Measurements from ENCODE around the gene C1orf21.

The C1orf21 gene

DNA sequence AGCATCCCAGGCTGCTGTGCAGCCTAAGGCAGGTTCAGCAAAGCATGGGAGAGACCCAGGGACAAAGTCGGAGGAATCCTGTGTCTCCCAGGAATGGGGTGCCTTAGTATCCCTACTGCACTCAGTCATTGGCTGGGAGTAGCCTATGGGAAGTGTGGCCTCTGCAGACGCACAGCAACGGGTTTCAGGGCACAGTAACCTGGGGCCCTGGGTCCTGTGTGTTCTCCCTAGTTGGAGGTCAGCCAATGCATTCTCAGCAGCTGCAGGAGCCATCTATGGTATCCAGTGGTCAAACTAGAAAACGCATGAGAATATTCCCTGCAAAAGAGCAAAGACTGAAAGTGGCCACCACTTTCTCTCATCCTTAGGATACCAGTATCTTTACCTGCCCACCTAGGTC, 13.7 kb upstream of the C1orf21 start:
- Histone ChIP-seq H3K9me3 (ENCODE audit: insufficient read depth, low read depth, low read length) (no peaks in the 10 kb centered on the region), H4K91ac (ENCODE audit: low read depth, low read length) (no peak overlapping the region), H3K4me3 (ENCODE audit: low read depth, low read length) (no peak overlapping the region), H4K8ac (ENCODE audit: low read depth, low read length) (no peak overlapping the region), H3K14ac (ENCODE audit: low read length) (no peak overlapping the region), H3K27me3 (ENCODE audit: insufficient read depth, low read length) (no peaks in the 10 kb centered on the region), H2AFZ (ENCODE audit: insufficient read depth, low read length, poor library complexity) (no peak overlapping the region), H3K18ac (ENCODE audit: low read length) (no peak overlapping the region), H3K36me3 (ENCODE audit: control insufficient read depth in 1 of 2, insufficient read depth in 2 of 2, low read length in 2 of 2) (no peaks in the 10 kb centered on the region), H3K4me1 (ENCODE audit: control insufficient read depth in 1 of 2, insufficient read depth in 2 of 2, low read length in 2 of 2) (peaks cover 0 to 2% of the 10 kb centered on the region in 2 experiments), H3K79me1 (ENCODE audit: low read length) (no peaks in the 10 kb centered on the region), H2BK120ac (ENCODE audit: insufficient read depth, low read length, poor library complexity) (no peak overlapping the region), H4K12ac (ENCODE audit: low read depth, low read length) (no peak overlapping the region), H3K23ac (ENCODE audit: low read length) (no peak overlapping the region), H3K27ac (ENCODE audit: low read depth, low read length) (no peak overlapping the region), H2BK12ac (ENCODE audit: low read length) (no peak overlapping the region), H3K4me2 (ENCODE audit: low read length) (no peak overlapping the region), H2BK5ac (ENCODE audit: low read depth, low read length, poor library complexity) (no peak overlapping the region), H3K4ac (ENCODE audit: low read depth, low read length) (no peak overlapping the region), H3K79me2 (ENCODE audit: control insufficient read depth, insufficient read depth, low read length, poor library complexity) (no peaks in the 10 kb centered on the region), H2AK5ac (ENCODE audit: low read length) (no peak overlapping the region), H3K9ac (ENCODE audit: low read length) (no peak overlapping the region)
- WGBS (ENCODE audit: extremely low coverage, insufficient coverage, insufficient read length) = no CpG with 5 or more reads among the region's 4 CpGs
- DNase-seq = no peak

GRCh38 chr1:184376369-184376768, 10.5 kb upstream of the C1orf21 start:
- H2BK120ac ChIP-seq (ENCODE audit: insufficient read depth, low read length, poor library complexity) = no peak overlapping the region
- no peaks in the 10 kb centered on the region for H3K4me1 ChIP-seq (ENCODE audit: control insufficient read depth in 1 of 2, insufficient read depth in 2 of 2, low read length in 2 of 2)
- no peak overlapping the region for H2BK5ac ChIP-seq (ENCODE audit: low read depth, low read length, poor library complexity)
- H3K27me3 ChIP-seq (ENCODE audit: insufficient read depth, low read length) = no peaks in the 10 kb centered on the region
- H3K79me2 ChIP-seq (ENCODE audit: control insufficient read depth, insufficient read depth, low read length, poor library complexity) = no peaks in the 10 kb centered on the region
- H3K18ac ChIP-seq (ENCODE audit: low read length) = no peak overlapping the region
- H3K36me3 ChIP-seq (ENCODE audit: control insufficient read depth in 1 of 2, insufficient read depth in 2 of 2, low read length in 2 of 2) = no peaks in the 10 kb centered on the region
- H3K23ac ChIP-seq (ENCODE audit: low read length) = no peak overlapping the region
- H3K4me2 ChIP-seq (ENCODE audit: low read length) = no peak overlapping the region
- H2AFZ ChIP-seq (ENCODE audit: insufficient read depth, low read length, poor library complexity) = no peak overlapping the region
- H2BK12ac ChIP-seq (ENCODE audit: low read length) = no peak overlapping the region
- H3K4me3 ChIP-seq (ENCODE audit: low read depth, low read length) = no peak overlapping the region
- H4K12ac ChIP-seq (ENCODE audit: low read depth, low read length) = no peak overlapping the region
- no CpG with 5 or more reads among the region's 5 CpGs for WGBS (ENCODE audit: extremely low coverage, insufficient coverage, insufficient read length)
- no peak overlapping the region for H3K27ac ChIP-seq (ENCODE audit: low read depth, low read length)
- no peak overlapping the region for H3K9ac ChIP-seq (ENCODE audit: low read length)
- DNase-seq = no peak
- no peak overlapping the region for H2AK5ac ChIP-seq (ENCODE audit: low read length)
- no peaks in the 10 kb centered on the region for H3K79me1 ChIP-seq (ENCODE audit: low read length)
- no peak overlapping the region for H3K14ac ChIP-seq (ENCODE audit: low read length)
- no peak overlapping the region for H4K91ac ChIP-seq (ENCODE audit: low read depth, low read length)
- H3K9me3 ChIP-seq (ENCODE audit: insufficient read depth, low read depth, low read length) = no peaks in the 10 kb centered on the region
- no peak overlapping the region for H4K8ac ChIP-seq (ENCODE audit: low read depth, low read length)
- H3K4ac ChIP-seq (ENCODE audit: low read depth, low read length) = no peak overlapping the region

GRCh38 chr1:184379111-184379752, 7.6 kb upstream of the C1orf21 start:
- Histone ChIP-seq H3K4me3 (ENCODE audit: low read depth, low read length) (no peak overlapping the region), H3K4me1 (ENCODE audit: control insufficient read depth in 1 of 2, insufficient read depth in 2 of 2, low read length in 2 of 2) (no peaks in the 10 kb centered on the region), H2AFZ (ENCODE audit: insufficient read depth, low read length, poor library complexity) (no peak overlapping the region), H2BK12ac (ENCODE audit: low read length) (no peak overlapping the region), H3K4me2 (ENCODE audit: low read length) (no peak overlapping the region), H3K79me1 (ENCODE audit: low read length) (no peaks in the 10 kb centered on the region), H3K18ac (ENCODE audit: low read length) (no peak overlapping the region), H3K79me2 (ENCODE audit: control insufficient read depth, insufficient read depth, low read length, poor library complexity) (no peaks in the 10 kb centered on the region), H3K23ac (ENCODE audit: low read length) (no peak overlapping the region), H2BK5ac (ENCODE audit: low read depth, low read length, poor library complexity) (no peak overlapping the region), H3K9ac (ENCODE audit: low read length) (no peak overlapping the region), H4K12ac (ENCODE audit: low read depth, low read length) (no peak overlapping the region), H4K8ac (ENCODE audit: low read depth, low read length) (no peak overlapping the region), H3K36me3 (ENCODE audit: control insufficient read depth in 1 of 2, insufficient read depth in 2 of 2, low read length in 2 of 2) (no peaks in the 10 kb centered on the region), H3K27ac (ENCODE audit: low read depth, low read length) (no peak overlapping the region), H3K4ac (ENCODE audit: low read depth, low read length) (no peak overlapping the region), H4K91ac (ENCODE audit: low read depth, low read length) (no peak overlapping the region), H3K27me3 (ENCODE audit: insufficient read depth, low read length) (no peaks in the 10 kb centered on the region), H3K14ac (ENCODE audit: low read length) (no peak overlapping the region), H3K9me3 (ENCODE audit: insufficient read depth, low read depth, low read length) (no peaks in the 10 kb centered on the region), H2BK120ac (ENCODE audit: insufficient read depth, low read length, poor library complexity) (no peak overlapping the region), H2AK5ac (ENCODE audit: low read length) (no peak overlapping the region)
- no CpG with 5 or more reads among the region's 6 CpGs for WGBS (ENCODE audit: extremely low coverage, insufficient coverage, insufficient read length)
- no peak for DNase-seq

GRCh38 chr1:184380468-184380867, 6.4 kb upstream of the C1orf21 start:
- no peak overlapping the region for H2BK120ac ChIP-seq (ENCODE audit: insufficient read depth, low read length, poor library complexity)
- no peak for DNase-seq
- no peak overlapping the region for H3K27ac ChIP-seq (ENCODE audit: low read depth, low read length)
- H2AK5ac ChIP-seq (ENCODE audit: low read length) = no peak overlapping the region
- H3K4ac ChIP-seq (ENCODE audit: low read depth, low read length) = no peak overlapping the region
- no peak overlapping the region for H4K91ac ChIP-seq (ENCODE audit: low read depth, low read length)
- H4K12ac ChIP-seq (ENCODE audit: low read depth, low read length) = no peak overlapping the region
- H3K79me2 ChIP-seq (ENCODE audit: control insufficient read depth, insufficient read depth, low read length, poor library complexity) = no peaks in the 10 kb centered on the region
- H3K23ac ChIP-seq (ENCODE audit: low read length) = no peak overlapping the region
- H2BK12ac ChIP-seq (ENCODE audit: low read length) = no peak overlapping the region
- no peaks in the 10 kb centered on the region for H3K27me3 ChIP-seq (ENCODE audit: insufficient read depth, low read length)
- no peak overlapping the region for H2BK5ac ChIP-seq (ENCODE audit: low read depth, low read length, poor library complexity)
- H3K4me3 ChIP-seq (ENCODE audit: low read depth, low read length) = no peak overlapping the region
- H3K4me2 ChIP-seq (ENCODE audit: low read length) = no peak overlapping the region
- no peak overlapping the region for H3K14ac ChIP-seq (ENCODE audit: low read length)
- no CpG with 5 or more reads among the region's 1 CpG for WGBS (ENCODE audit: extremely low coverage, insufficient coverage, insufficient read length)
- no peak overlapping the region for H3K9ac ChIP-seq (ENCODE audit: low read length)
- no peaks in the 10 kb centered on the region for H3K36me3 ChIP-seq (ENCODE audit: control insufficient read depth in 1 of 2, insufficient read depth in 2 of 2, low read length in 2 of 2)
- no peak overlapping the region for H2AFZ ChIP-seq (ENCODE audit: insufficient read depth, low read length, poor library complexity)
- no peaks in the 10 kb centered on the region for H3K79me1 ChIP-seq (ENCODE audit: low read length)
- no peaks in the 10 kb centered on the region for H3K9me3 ChIP-seq (ENCODE audit: insufficient read depth, low read depth, low read length)
- H4K8ac ChIP-seq (ENCODE audit: low read depth, low read length) = no peak overlapping the region
- H3K4me1 ChIP-seq (ENCODE audit: control insufficient read depth in 1 of 2, insufficient read depth in 2 of 2, low read length in 2 of 2) = no peaks in the 10 kb centered on the region
- H3K18ac ChIP-seq (ENCODE audit: low read length) = no peak overlapping the region

Data from trophoblast cell (in vitro differentiated cells and primary cell).